ENCODE results near the gene PROM2. TPM values are rescaled to one million over a fixed set of nuclear protein-coding genes. Genes with fewer than 3 reads are reported as not detected.

PROM2 gene
- total and polyA plus RNA-seq, 2 experiments from 2014 or later = 2.1 to 2.2 TPM

DNA sequence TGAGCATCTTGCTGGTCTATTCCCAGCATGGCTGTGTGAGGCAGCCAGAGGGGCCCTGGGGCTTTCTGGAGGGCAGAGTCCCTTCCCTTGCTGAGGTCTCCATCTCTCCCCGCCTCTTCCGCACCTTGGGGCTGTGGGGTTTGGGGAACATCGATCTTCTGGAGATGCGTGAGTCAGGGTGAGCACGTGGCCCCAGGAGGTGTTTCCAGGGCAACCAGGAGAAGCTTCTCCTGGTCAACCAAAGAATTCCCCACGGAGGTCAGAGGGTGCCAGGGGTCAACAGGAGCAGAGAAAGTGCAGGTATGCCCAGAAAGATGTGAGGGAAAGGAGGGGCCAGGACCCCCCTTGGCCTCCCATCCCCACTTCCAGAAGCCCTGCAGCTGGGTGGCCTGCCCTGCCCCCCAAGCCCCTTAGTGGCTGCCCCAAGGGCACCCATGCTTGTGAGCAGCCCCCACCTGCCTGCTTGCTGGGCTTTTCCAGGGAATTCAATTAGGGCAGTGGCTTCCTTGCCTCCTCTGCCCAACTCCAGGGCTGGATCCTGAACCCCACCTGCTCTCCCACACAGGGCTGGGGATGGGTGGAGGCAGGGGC lies 2.8 kb upstream of the PROM2 start (continued):
- TF ChIP-seq, protein P1, sequence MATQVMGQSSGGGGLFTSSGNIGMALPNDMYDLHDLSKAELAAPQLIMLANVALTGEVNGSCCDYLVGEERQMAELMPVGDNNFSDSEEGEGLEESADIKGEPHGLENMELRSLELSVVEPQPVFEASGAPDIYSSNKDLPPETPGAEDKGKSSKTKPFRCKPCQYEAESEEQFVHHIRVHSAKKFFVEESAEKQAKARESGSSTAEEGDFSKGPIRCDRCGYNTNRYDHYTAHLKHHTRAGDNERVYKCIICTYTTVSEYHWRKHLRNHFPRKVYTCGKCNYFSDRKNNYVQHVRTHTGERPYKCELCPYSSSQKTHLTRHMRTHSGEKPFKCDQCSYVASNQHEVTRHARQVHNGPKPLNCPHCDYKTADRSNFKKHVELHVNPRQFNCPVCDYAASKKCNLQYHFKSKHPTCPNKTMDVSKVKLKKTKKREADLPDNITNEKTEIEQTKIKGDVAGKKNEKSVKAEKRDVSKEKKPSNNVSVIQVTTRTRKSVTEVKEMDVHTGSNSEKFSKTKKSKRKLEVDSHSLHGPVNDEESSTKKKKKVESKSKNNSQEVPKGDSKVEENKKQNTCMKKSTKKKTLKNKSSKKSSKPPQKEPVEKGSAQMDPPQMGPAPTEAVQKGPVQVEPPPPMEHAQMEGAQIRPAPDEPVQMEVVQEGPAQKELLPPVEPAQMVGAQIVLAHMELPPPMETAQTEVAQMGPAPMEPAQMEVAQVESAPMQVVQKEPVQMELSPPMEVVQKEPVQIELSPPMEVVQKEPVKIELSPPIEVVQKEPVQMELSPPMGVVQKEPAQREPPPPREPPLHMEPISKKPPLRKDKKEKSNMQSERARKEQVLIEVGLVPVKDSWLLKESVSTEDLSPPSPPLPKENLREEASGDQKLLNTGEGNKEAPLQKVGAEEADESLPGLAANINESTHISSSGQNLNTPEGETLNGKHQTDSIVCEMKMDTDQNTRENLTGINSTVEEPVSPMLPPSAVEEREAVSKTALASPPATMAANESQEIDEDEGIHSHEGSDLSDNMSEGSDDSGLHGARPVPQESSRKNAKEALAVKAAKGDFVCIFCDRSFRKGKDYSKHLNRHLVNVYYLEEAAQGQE (IDR thresholded peaks at IDR 0.05; ENCODE audit: unreplicated experiment) = no peak
- TF ChIP-seq, protein P2, sequence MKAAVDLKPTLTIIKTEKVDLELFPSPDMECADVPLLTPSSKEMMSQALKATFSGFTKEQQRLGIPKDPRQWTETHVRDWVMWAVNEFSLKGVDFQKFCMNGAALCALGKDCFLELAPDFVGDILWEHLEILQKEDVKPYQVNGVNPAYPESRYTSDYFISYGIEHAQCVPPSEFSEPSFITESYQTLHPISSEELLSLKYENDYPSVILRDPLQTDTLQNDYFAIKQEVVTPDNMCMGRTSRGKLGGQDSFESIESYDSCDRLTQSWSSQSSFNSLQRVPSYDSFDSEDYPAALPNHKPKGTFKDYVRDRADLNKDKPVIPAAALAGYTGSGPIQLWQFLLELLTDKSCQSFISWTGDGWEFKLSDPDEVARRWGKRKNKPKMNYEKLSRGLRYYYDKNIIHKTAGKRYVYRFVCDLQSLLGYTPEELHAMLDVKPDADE (IDR thresholded peaks at IDR 0.05) = no peak
- TF ChIP-seq JUNB (IDR thresholded peaks at IDR 0.05; ENCODE audit: unreplicated experiment) (no peak), EZH2 (IDR thresholded peaks at IDR 0.05; ENCODE audit: low read depth, unreplicated experiment) (no peak), POLR2AphosphoS5 (IDR thresholded peaks at IDR 0.05; ENCODE audit: low read depth) (no peak), NANOG (IDR thresholded peaks at IDR 0.05; ENCODE audit: borderline replicate concordance) (no peak)

DNA sequence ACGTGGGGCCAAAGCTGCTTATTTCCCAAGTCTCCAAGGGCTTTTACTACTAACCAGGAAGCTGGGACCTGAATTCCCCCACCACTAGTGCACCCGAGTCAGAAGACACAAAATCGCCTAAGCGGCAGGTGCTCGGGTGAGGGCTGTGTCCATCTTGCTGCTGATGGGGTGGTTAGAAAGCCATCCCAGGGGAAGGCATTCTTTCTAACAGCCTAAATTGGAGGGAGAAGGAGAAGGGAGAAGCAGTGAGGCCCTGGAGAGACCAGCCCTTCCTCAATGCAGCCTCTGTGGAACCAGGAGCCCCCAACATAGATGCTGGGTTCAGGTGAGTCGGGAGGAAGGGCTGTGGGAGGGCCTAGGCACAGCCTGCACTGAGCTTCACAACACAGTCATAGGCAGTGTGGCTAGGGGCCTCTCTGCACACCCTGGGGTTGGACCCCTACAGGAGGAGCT lies 1.9 kb upstream of the PROM2 start:
- H3K79me2 ChIP-seq (replicated peaks; ENCODE audit: insufficient read depth) = no peaks in the 10 kb centered on the region
- Mint-ChIP-seq H3K36me3 (ENCODE audit: low read depth) (no peaks in the 10 kb centered on the region; the same call in 2 of the 3 replicates), H3K4me3 (no peak overlapping the region)

More for the DNA sequence above, 1.9 kb upstream of the PROM2 start:
- peaks cover 16% of the 10 kb centered on the region for H3K27me3 Mint-ChIP-seq (ENCODE audit: insufficient read depth, low read depth, poor library complexity)
- H3K4me1 Mint-ChIP-seq = peaks cover 27% of the 10 kb centered on the region; the same call in 2 of the 3 replicates
- TF ChIP-seq ZNF331 (CRISPR knock-in tag; IDR thresholded peaks at IDR 0.05; ENCODE audit: low read depth) (no peak), POLR2AphosphoS5 (IDR thresholded peaks at IDR 0.05; ENCODE audit: low read depth) (no peak)
- TF ChIP-seq, protein P2 (IDR thresholded peaks at IDR 0.05) = no peak
- Histone ChIP-seq H3K9me2 (ENCODE audit: insufficient read depth) (no peaks in the 10 kb centered on the region), H3K27ac (ENCODE audit: low read depth) (no peak overlapping the region), H3K4me2 (no peak overlapping the region), H4K20me1 (replicated peaks; ENCODE audit: insufficient read depth) (no peaks in the 10 kb centered on the region), H3K4me1 (ENCODE audit: insufficient read depth) (peaks cover 8% of the 10 kb centered on the region), H3K27me3 (ENCODE audit: insufficient read depth) (no peaks in the 10 kb centered on the region), H3F3A (replicated peaks; ENCODE audit: low read depth) (no peaks in the 10 kb centered on the region), H3K36me3 (ENCODE audit: insufficient read depth) (no peaks in the 10 kb centered on the region), H2AFZ (no peak overlapping the region), H3K4me3 (no peak overlapping the region)
- no peak for DNase-seq (ENCODE audit: low spot score)
- H3K27ac Mint-ChIP-seq = no peak overlapping the region
- no peaks in the 10 kb centered on the region; the same call in 2 of the 3 replicates for H3K9me3 Mint-ChIP-seq
- no peak for ATAC-seq

Data from GM23338 (cell line).